HG03135 (cell line): Measurements from ENCODE around the gene TANC1.
"Not testable (repeated sequence)": the region's sequence is repeated elsewhere in the genome, so short reads cannot be mapped to it uniquely, and the experiment has no call there.

ENCODE experiments used
- ATAC-seq: cut with Tn5 transposase; IDR thresholded peaks from one replicate; pipeline ENCODE4 v1.9.1; 2021; ENCODE audit warnings: mild to moderate bottlenecking, moderate library complexity; ENCODE audit not compliant: unreplicated experiment

The TANC1 gene

DNA sequence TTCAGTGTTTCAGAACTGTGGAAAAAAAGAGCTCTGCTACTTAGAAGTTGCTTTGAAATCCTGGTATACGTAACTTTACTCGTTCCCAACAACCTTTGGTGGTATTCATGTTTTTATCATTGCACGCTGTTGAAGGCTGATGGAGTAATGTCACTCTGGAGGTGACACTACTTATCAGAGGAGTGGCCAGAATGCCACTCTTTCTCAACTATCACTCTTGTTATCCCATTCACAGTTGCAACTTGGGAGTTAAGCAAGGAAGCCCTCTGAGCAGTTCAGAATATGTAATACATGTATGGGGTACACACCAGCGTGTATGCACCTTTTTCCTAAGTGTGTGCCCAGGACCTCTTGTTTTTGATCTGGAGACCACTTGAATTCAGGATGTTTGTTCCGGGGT is 53.6 kb downstream of the TANC1 start:
- no peak for ATAC-seq

DNA sequence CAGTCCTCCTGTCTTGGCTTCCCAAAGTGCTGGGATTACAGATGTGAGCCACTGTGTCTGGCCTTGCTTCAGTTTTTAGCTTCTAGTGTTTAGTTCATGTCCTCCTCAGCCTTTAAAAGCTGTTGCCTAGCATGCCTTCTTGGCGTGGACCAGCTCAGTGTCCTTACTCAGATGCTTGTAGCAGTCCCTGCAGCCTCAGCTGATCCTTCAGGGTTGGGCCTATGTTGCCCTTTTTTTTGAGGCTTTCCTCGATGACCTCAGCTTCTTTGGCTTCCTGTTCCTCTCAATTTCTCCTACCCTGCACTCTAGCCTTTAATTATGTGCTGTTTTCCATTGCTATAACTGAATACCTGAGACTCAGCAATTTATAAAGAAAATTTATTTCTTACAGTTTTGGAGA is 57.7 kb downstream of the TANC1 start:
- no peak for ATAC-seq

DNA sequence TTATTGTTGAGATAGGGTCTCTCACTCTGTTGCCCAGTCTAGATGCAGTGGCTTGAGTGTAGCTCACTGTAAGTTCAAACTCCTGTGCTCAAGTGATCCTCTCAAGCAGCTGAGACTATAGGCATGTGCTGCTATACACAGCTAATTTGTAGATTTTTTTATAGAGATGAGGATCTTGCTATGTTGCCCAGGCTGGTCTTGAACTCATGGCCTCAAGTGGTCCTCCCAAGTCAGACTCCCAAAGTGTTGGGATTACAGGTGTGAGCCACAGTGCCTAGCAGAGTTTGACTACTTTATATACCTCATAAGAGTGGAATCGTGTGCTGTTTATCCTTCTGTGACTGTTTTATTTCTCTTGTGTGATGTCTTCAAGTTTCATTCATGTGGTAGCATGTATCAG is 60.3 kb downstream of the TANC1 start:
- no peak for ATAC-seq

DNA sequence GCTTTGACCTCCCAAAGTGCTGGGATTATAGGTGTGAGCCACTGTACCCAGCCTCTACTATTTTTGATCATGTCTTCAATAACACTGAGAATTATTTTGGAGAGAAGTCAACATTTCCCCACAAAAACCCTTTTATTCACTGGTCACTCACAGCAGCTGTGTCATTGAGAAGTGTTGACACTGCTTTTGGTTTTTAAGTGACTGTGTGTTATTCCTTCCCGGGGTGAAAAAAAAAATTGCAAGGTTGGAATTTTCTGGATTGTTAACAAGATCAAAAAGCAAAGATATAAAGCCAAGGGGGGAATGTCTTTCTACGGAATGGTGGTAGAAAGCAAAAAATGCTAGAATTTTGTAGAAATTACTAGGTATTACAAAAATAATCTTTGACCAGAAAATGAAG is 61.5 kb downstream of the TANC1 start:
- ATAC-seq: no peak

DNA sequence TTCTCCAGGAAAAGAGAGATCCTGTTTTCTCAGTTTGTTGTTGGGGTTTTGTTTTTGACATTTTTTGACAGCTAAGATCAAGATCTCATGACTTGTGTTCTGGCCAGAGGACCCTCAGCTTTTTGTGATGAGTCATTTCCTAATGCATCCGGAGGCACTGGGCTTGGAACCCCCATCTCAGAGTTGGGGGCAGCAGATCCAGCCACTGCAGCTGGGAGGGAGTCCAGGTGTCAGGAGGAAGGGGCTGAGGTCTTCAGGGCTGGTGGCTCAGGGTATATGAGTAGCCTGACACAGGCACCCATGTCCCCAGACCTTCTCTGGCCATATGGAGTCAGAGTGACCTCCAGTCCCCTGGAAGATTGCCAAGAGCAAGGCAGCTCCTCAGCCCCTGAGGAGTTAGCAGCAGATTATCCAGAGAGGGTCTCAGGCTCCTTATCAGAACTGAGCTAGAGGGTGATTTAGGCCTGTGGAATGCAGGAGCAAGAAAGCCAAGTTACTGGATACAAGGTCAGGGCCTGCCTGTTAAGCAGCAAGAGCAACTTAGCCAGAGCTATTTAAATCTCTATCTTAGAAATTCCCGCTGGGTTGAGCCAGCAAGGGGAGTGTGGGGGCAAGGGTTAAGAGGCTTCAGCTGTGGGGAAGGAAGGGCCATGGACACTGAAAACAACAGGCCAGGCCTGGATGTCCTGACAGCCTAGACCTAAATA is 62.4 kb downstream of the TANC1 start:
- no peak for ATAC-seq

DNA sequence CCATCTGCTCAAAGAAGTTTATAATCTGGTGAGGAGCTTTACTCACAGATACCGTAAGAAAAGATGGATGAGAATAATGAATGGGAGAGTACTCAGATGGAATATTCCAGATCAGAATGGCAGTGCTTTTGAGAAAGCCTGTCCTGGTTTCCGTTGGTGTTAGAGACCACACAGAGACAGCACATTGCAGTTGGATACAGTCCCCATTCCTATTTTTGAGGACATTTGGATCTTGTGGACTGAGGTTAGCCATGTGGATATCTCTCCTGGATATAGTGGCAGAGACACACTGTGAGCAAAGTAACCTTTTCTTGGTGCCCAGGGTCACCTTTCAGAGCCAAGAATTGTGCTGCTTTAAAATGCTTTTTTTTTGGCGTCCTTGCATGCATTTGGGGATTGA is 63.7 kb downstream of the TANC1 start:
- no peak for ATAC-seq

DNA sequence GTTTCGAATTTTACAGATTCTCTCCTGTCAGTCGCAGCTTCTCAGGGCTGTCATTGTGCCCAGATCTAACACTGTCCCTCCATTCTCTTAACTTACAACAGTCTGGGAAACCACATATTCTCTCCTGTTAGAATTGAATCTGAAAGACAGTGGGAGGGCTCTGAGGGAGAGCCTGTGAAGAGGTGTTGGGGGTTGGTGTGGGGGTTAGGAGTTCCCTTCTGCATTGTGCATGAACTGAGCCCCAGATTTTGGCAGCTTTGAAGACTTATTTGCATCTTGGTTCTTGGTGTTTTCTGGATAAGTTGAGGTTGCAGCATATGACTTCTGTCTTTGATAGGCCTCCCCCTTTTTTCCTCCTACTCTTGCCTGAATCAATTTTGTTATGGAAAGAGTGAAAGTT is 64.1 kb downstream of the TANC1 start:
- no peak for ATAC-seq

DNA sequence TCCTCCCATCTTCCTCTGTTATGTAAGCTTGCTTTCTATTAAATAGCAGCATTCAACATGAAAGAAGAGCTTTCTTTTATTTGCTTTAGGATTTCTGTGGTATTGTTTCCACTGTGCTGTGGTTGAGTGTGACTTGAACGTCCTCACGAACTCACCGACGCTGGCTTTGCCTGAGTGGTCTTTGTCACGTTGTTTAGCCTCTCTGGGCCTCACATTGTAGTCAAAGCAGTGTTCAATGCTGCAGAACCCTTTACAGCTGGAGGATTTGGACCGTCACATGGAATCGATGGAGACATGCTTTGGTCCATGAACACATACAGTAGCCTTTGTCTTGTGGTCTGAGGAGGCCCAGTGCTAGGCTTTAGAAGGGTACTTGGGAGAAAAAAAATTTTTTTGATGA is 66.3 kb downstream of the TANC1 start:
- no peak for ATAC-seq

DNA sequence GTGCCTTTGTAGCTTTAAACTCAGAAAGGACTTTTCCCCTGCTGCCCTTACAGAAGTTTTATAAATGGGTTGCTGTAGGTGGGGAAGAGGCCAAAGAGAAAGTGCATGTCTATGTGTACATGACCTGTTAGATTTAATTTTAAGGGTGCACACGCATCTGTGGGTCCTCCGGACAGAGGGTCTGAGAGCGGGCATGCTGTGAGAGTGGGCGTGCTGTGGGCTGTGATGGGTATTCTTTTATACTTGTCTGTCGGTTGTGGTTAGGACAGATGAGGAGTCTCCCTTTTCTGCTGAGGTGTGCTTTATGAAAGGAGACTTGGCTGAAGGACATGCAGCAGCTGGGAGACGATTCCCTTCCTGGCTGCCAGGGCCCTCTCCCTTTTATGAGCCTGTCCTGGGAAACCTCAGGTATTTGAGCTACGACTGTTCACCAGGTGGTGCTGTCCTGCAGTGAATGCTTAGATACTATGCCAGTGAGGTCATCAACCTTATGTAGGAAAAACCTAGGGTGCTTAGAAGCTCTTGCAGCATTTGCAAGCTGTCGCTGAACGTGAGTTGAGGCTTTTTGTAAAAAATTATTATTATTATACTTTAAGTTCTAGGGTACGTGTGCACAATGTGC is 67.5 kb downstream of the TANC1 start:
- no peak for ATAC-seq

DNA sequence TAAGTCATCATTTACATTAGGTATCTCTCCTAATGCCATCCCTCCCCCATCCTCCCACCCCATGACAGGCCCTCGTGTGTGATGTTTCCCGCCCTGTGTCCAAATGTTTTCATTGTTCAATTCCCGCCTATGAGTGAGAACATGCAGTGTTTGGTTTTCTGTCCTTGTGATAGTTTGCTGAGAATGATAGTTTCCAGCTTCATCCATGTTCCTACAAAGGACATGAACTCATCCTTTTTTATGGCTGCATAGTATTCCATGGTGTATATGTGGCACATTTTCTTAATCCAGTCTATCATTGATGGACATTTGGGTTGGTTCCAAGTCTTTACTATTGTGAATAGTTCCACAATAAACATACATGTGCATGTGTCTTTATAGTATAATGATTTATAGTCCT is 68.0 kb downstream of the TANC1 start:
- not testable (repeated sequence) for ATAC-seq

DNA sequence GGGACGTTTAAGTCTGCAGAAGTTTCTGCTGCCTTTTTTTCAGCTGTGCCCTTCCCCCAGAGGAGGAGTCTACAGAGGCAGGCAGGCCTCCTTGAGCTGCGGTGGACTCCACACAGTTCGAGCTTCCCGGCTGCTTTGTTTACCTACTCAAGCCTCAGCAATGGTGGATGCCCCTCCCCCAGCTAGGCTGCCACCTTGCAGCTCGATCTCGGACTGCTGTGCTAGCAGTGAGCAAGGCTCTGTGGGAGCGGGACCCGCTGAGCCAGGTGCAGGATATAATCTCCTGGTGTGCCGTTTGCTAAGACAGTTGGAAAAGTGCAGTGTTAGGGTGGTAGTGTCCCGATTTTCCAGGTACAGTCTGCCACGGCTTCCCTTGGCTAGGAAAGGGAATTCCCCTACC is 72.9 kb downstream of the TANC1 start:
- ATAC-seq: not testable (repeated sequence)

DNA sequence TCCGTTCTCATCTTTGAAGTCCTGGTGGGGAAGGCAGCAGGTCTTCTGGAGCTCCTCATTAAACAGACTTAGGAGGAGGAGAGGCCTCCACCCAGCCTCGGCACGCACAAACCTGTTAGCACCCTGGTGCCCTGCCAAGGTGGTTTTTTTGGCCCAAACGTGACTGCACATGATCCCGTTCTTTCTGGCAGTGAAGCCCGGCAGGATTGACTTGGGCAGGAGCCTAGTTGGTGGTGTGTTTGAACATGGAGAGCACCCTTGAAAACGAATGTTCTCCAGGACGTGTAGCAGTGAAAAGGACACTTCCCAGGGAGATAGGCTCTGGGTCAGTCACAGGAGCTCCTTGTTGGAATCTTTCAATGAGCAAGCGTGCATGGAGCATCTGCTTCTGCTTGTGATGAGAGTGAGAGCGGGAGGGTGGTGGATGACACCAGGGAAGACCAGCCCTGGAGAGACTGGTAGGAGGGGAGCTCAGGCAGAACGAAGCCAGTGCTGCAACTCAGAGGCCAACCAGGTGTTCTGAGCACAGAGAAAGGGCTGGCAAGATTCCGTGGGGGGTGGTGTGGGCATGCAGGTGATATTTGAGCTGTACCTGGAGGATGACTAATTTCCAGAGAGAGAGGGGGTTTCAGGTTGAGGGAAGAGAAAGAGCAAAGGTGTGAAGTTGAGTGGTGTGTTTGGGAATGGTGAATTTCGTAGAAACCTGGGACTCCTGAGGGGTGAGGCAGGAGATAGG is 73.8 kb downstream of the TANC1 start:
- no peak for ATAC-seq

DNA sequence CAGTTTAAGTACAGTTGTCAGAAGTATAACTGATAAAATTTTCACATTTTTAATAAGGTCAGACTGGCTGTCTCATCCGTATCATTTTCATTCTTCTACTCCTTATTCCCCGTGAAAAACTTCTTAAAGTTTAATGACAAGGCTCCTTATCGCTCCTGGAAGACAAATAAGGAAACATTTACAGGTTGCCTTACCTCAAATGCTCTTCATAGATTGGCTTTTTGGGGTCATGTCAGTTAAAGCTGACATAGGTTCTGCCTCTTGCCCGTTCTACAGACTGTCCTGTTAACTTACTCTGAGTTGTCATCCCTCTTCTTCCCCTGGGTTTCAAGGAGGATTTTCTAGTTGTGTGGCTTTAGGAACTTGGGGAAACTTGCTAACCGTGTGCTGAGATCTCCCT is 75.3 kb downstream of the TANC1 start:
- no peak for ATAC-seq

DNA sequence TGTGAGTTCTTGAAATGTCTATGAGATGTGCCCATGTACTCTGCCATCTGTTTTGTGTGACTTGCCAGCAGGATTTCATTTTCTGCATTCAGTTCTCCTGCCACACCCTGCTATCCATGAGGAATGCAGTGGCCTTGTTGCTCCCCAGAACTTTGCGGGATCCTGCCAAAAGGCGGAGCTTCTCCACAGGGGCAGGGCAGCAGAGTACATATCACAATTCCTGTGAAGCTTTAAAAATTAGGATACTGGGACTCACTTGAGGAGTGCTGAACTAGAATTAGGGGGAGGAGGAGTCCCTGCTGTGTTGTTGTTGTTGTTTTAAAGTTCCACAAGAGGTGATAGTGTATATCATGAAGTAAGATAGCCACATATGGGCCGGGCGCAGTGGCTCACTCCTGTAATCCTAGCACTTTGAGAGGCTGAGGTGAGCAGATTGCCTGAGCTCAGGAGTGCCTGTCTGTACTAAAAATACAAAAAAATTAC is 76.4 kb downstream of the TANC1 start:
- ATAC-seq: no peak

DNA sequence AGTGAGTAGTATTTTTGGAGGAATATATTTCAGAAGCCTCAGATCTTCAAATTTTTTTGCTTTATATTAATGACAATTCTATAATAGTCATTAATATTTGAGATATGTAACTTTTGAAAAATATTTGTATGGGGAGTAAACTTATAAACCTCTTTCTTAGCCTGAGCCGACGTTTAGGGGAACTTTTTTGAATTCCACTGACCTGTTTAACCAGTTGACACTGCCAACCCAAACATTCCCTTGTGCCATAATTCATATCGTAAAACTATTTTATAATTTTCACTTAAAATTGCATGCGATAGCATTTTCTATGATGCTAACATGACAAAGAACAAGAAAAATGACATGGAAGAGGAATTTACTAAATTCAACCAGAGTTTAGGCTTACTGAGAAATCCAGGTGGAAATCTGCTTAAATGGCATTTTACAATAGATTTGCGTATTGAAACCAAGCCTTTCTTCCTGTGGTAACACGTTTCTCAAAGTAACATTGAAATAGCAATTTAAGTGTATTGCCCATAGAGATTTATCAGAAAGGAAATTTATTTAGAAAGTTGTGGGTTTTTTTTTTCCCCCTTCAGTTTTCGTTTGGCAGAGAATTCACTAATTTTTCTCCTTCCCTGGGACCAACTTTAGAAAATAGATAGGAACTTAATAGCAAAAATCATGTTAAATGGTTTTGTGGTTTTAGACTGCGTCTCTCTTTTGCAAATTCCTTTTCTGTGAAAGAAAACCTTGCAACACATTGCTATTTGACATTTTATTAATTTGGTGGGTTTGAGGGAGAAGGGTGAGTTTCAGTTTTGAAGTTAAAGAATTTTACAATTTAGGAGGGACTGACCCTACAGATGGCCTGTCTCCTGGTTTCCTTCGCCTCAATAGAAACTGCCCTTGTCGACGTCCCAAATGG is 77.4 kb downstream of the TANC1 start:
- no peak for ATAC-seq

DNA sequence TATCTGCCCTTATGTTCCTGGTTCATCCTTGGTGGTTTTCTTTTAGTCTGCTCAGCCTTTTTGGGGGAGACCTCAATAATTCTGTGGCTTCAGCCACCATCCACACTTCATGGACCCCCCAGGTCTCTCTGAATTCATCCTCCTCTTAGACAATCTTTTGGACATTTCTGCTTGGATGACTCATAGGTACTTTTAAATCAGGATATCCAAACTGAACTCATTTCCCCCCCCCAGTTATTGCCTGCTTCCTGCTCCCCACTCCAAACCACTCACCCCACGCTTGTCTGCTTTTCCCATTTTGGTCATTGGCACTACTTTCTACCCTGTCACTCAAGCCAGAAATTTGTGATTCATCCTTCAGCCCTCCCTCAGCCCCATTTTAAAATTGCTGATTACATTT is 78.5 kb downstream of the TANC1 start:
- ATAC-seq: no peak

DNA sequence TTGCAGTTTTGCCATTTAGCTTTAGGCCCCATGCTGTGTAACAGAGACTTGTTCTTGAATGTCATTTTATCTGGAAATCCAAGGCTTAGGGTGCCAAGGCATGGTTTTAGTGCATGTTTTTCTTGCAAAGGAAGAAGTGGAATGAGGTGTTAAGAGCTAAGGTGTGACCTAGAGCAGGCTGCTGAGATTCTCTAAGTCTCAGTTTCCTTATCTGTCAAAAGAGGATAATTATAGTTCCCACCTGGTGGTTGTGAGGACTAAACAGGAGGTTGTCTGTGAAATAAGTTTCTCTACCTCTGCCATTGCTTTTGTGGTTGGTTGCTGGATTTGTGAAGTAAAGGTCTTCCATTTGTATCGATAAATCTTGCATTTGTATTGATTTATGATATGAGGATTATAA is 82.0 kb downstream of the TANC1 start:
- ATAC-seq: no peak

DNA sequence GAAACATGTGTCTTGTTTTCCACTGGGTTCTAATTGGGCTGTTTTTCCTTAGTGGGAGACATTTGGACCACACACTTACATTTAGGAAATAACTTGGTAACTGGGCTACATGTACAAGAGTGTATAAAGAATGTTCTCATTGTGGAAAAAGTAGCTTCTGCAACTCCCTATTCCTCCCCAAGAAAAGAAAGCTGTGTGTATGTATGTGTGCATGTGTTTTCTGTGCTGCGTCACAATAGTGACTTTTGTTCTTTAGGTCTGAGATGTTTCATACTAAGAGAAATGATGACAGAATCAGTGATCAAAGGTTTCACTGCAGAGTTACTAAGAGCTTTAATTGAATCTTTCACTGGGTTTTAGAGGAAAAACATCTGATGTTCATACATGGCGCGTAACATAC is 82.7 kb downstream of the TANC1 start:
- no peak for ATAC-seq

DNA sequence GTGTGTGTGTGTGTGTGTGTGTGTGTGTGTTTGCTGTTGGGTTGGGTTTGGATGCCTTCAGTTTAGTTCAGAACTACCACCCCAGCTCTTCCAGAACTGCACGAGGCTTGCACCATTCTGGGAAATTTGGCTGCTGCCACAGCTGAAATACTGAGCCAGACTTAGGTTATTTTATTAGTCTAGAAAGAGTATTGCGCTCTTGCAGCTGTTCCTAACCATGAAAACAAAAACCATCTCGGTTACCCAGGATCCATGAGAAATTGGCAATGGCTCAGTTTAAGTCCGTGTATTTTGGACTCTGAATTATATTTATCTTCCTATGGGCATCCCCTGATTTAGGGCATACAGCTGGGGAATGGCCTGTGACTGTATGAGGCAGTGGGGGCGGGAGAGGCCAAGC is 83.2 kb downstream of the TANC1 start:
- no peak for ATAC-seq

DNA sequence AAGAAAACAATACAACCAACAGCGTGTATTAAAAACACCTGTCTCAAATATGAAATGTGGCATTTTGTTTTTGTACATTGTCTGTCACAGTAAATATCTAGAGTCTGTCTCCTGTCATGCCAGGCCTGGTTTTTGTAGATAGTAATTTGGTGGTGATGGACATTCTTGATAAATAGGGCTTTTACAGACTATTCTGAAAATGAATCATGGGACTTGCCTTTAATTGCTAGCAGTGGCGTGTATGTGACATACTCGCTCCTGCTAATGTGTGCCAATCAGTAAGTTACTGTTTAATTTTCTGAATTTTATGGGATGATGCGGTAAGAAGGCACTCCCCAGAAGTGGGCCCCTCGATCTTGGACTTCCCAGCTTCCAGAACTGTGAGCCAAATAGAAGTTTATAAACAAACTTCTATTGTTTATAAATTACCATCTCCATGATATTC is 83.7 kb downstream of the TANC1 start:
- ATAC-seq: no peak
